ENCODE data around the gene SLC16A10.
A peak's percentile ranks its signal among the peaks of the same experiment; 100 is the strongest.
"Not testable (repeated sequence)": the region's sequence is repeated elsewhere in the genome, so short reads cannot be mapped to it uniquely, and the experiment has no call there.

The SLC16A10 gene

GRCh38 chr6:111176038-111176759, 88.9 kb downstream of the SLC16A10 start:
- H3K4me3 ChIP-seq = no peak overlapping the region
- H3K27ac ChIP-seq = no peak overlapping the region

- Histone ChIP-seq H3K27ac (no peak overlapping the region), H3K4me3 (no peak overlapping the region)
Measured at GRCh38 chr6:111176760-111177099, 89.4 kb downstream of the SLC16A10 start.

GRCh38 chr6:111177131-111177530, 89.8 kb downstream of the SLC16A10 start:
- no peak overlapping the region for H3K4me3 ChIP-seq
- no peak overlapping the region for H3K27ac ChIP-seq

- H3K27ac ChIP-seq = no peak overlapping the region
- H3K4me3 ChIP-seq = no peak overlapping the region
Measured at GRCh38 chr6:111183702-111184517, 96.6 kb downstream of the SLC16A10 start.

- Histone ChIP-seq H3K27ac (no peak overlapping the region), H3K4me3 (no peak overlapping the region)
Measured at GRCh38 chr6:111184827-111185532, 97.7 kb downstream of the SLC16A10 start.

- no peak overlapping the region for H3K4me3 ChIP-seq
- H3K27ac ChIP-seq = no peak overlapping the region
Measured at GRCh38 chr6:111185954-111186353, 98.7 kb downstream of the SLC16A10 start.

GRCh38 chr6:111187874-111188273, 100.6 kb downstream of the SLC16A10 start:
- no peak overlapping the region for H3K4me3 ChIP-seq

GRCh38 chr6:111189666-111190210, 102.4 kb downstream of the SLC16A10 start:
- H3K27ac ChIP-seq, H3K4me3 ChIP-seq: not testable (repeated sequence)

More at GRCh38 chr6:111187874-111188273, 100.6 kb downstream of the SLC16A10 start:
- H3K27ac ChIP-seq = no peak overlapping the region

GRCh38 chr6:111190637-111191036, 103.3 kb downstream of the SLC16A10 start:
- H3K27ac ChIP-seq = no peak overlapping the region

GRCh38 chr6:111191136-111191535, 103.8 kb downstream of the SLC16A10 start:
- H3K27ac ChIP-seq, H3K4me3 ChIP-seq: not testable (repeated sequence)

More at GRCh38 chr6:111190637-111191036, 103.3 kb downstream of the SLC16A10 start:
- H3K4me3 ChIP-seq = no peak overlapping the region

GRCh38 chr6:111192911-111193555, 105.7 kb downstream of the SLC16A10 start:
- H3K27ac ChIP-seq = no peak overlapping the region
- no peak overlapping the region for H3K4me3 ChIP-seq

- Histone ChIP-seq H3K27ac (no peak overlapping the region), H3K4me3 (no peak overlapping the region)
Measured at GRCh38 chr6:111195656-111196055, 108.4 kb downstream of the SLC16A10 start.

GRCh38 chr6:111198841-111199240, 111.5 kb downstream of the SLC16A10 start:
- H3K4me3 ChIP-seq = no peak overlapping the region

GRCh38 chr6:111199935-111200334, 112.6 kb downstream of the SLC16A10 start:
- no peak overlapping the region for H3K27ac ChIP-seq
- H3K4me3 ChIP-seq = no peak overlapping the region

More at GRCh38 chr6:111198841-111199240, 111.5 kb downstream of the SLC16A10 start:
- H3K27ac ChIP-seq = no peak overlapping the region

- H3K4me3 ChIP-seq = no peak overlapping the region
- H3K27ac ChIP-seq = peak overlapping the region in 1 of 21 experiments; percentile 19
Measured at GRCh38 chr6:111200350-111201243, 113.3 kb downstream of the SLC16A10 start.

GRCh38 chr6:111201244-111201554, 113.9 kb downstream of the SLC16A10 start:
- Histone ChIP-seq H3K27ac (no peak overlapping the region), H3K4me3 (no peak overlapping the region)

GRCh38 chr6:111201764-111202163, 114.5 kb downstream of the SLC16A10 start:
- Histone ChIP-seq H3K27ac (no peak overlapping the region), H3K4me3 (no peak overlapping the region)

GRCh38 chr6:111203539-111203938, 116.2 kb downstream of the SLC16A10 start:
- H3K4me3 ChIP-seq, H3K27ac ChIP-seq: not testable (repeated sequence)

- Histone ChIP-seq H3K4me3 (no peak overlapping the region), H3K27ac (no peak overlapping the region)
Measured at GRCh38 chr6:111204305-111204704, 117.0 kb downstream of the SLC16A10 start.

Data from skin epidermis (tissue), 12 donors.